Measurements from ENCODE around the gene TPM1.

- TF ChIP-seq CTCF (IDR thresholded peaks at IDR 0.05) (no peak), POLR2A (IDR thresholded peaks at IDR 0.05) (no peak)
These were observed 20.7 kb downstream of the TPM1 start for GRCh38 chr15:63063164-63063756.
